Skin of body (tissue), 2 donors: Measurements from ENCODE around the gene RAPH1. TPM values are rescaled to one million over a fixed set of nuclear protein-coding genes. Genes with fewer than 3 reads are reported as not detected.
A peak's percentile ranks its signal among the peaks of the same experiment; 100 is the strongest.

Source experiments
- DNase-seq: peaks from one replicate; lab custom pipeline; 2025; lab: John Stamatoyannopoulos, UW
- total RNA-seq: library from RNA; depleted of rRNA; stranded (reverse); fragments of >200 nt; gene quantifications from one replicate; pipeline ENCODE4 v1.2.3, GENCODE V29; 2014

Gene RAPH1
- total RNA-seq, 1 donor from 2014 or later, result 24.0 TPM

GRCh38 chr2:203361922-203362321 lies 173.2 kb downstream of the RAPH1 start:
- DNase-seq, result peak; percentile 15

GRCh38 chr2:203361495-203361894 lies 173.6 kb downstream of the RAPH1 start:
- no peak for DNase-seq

- no peak for DNase-seq
Measured at GRCh38 chr2:203360833-203361430, 174.2 kb downstream of the RAPH1 start.

GRCh38 chr2:203359450-203359849 lies 175.7 kb downstream of the RAPH1 start:
- DNase-seq, result no peak

- DNase-seq, result no peak
Measured at GRCh38 chr2:203354966-203355365, 180.1 kb downstream of the RAPH1 start.

- no peak for DNase-seq
Measured at GRCh38 chr2:203352604-203353255, 182.4 kb downstream of the RAPH1 start.

- no peak for DNase-seq
Measured at GRCh38 chr2:203347375-203347774, 187.7 kb downstream of the RAPH1 start.

GRCh38 chr2:203346612-203347011 lies 188.5 kb downstream of the RAPH1 start:
- no peak for DNase-seq

GRCh38 chr2:203344667-203345066 lies 190.4 kb downstream of the RAPH1 start:
- DNase-seq, result no peak

Other genes starting within 250 kb of the RAPH1 start
- gene ABI2, start 206.9 kb downstream of the RAPH1 start, total RNA-seq, result 30.3 TPM
- gene CD28, start 171.3 kb upstream of the RAPH1 start, total RNA-seq, result 5.5 TPM